K562 (cell line): ENCODE data around the gene RNF26. TPM values are rescaled to one million over a fixed set of nuclear protein-coding genes. Genes with fewer than 3 reads are reported as not detected.

ENCODE experiments used
- BMI1 ChIP-seq: fragments of 150-350 bp; IDR thresholded peaks from 2 replicates; pipeline ENCODE4 v1.6.1; 2014; ENCODE audit warnings: low read length
- CHCHD3 ChIP-seq: fragments of 250-450 bp; sonication (Bioruptor Pico); IDR thresholded peaks from 2 replicates; pipeline ENCODE4 v2.1.2; 2022; ENCODE audit warnings: mild to moderate bottlenecking
- CHD1 ChIP-seq: fragments of 200-600 bp; sonication (generic); IDR thresholded peaks from one replicate; pipeline ENCODE4 v1.6.1; 2012; ENCODE audit warnings: mild to moderate bottlenecking, moderate library complexity, low read length, inconsistent platforms
- FOXP1 ChIP-seq: sonication (generic); formaldehyde crosslinking; IDR thresholded peaks from 2 replicates; pipeline ENCODE4 v1.8.0; 2022; ENCODE audit warnings: mild to moderate bottlenecking, missing genetic modification reagents
- KLF1 ChIP-seq: fragments of 450-650 bp; IDR thresholded peaks from 2 replicates; pipeline ENCODE4 v1.6.1; 2016; ENCODE audit warnings: missing genetic modification characterization, missing compliant biosample characterization
- NRF1 ChIP-seq, 2 experiments: fragments of 450-650 bp; IDR thresholded peaks in 1 of 2; conservative IDR thresholded peaks in 1 of 2; 2 replicates each; pipeline ENCODE4 v1.6.1; 2014; ENCODE audit warnings: mild to moderate bottlenecking in 2 of 2
- PHB ChIP-seq: fragments of 250-450 bp; sonication (Bioruptor Pico); IDR thresholded peaks from 2 replicates; pipeline ENCODE4 v1.5.0; 2021
- PHF21A ChIP-seq: fragments of 450-650 bp; IDR thresholded peaks from 2 replicates; pipeline ENCODE4 v1.6.1; 2017; ENCODE audit warnings: low read depth, borderline replicate concordance
- RBM15 ChIP-seq: fragments of 200-400 bp; formaldehyde crosslinking; IDR thresholded peaks from 2 replicates; pipeline ENCODE4 v1.6.1; 2018; ENCODE audit warnings: mild to moderate bottlenecking, low read length, moderate library complexity; ENCODE audit not compliant: insufficient read depth
- SREBF1 ChIP-seq: fragments of 150-350 bp; IDR thresholded peaks from 2 replicates; pipeline ENCODE4 v1.6.1; 2014; ENCODE audit warnings: antibody characterized with exemption, low read depth, low read length, borderline replicate concordance
- TAL1 ChIP-seq: fragments of 450-650 bp; IDR thresholded peaks from 2 replicates; pipeline ENCODE4 v1.6.1; 2016; ENCODE audit warnings: mild to moderate bottlenecking
- TCF7 ChIP-seq: sonication (generic); IDR thresholded peaks from 2 replicates; pipeline ENCODE4 v1.6.1; 2016; ENCODE audit warnings: antibody characterized with exemption, borderline replicate concordance
- ZNF133 ChIP-seq: fragments of 250-450 bp; sonication (Bioruptor Pico); IDR thresholded peaks from 2 replicates; pipeline ENCODE4 v1.4.0; 2020; ENCODE audit warnings: mild to moderate bottlenecking
- ZNF174 ChIP-seq: fragments of 250-450 bp; sonication (Bioruptor Pico); IDR thresholded peaks from 2 replicates; pipeline ENCODE4 v1.4.0; 2020; ENCODE audit warnings: mild to moderate bottlenecking
- ZNF717 ChIP-seq: fragments of 250-450 bp; sonication (Bioruptor Pico); IDR thresholded peaks from 2 replicates; pipeline ENCODE4 v1.5.0; 2021
- polyA plus RNA-seq, 8 experiments: library from polyadenylated mRNA; depleted of rRNA in 4 of 8; stranded (reverse) in 5 of 8; unstranded in 3 of 8; fragments of >200 nt; fragmentation: Nextera tagmentation in 2 of 8; fragmentation: Illumina TruSeq in 1 of 8; extraction: Ambion mirVana in 2 of 8; extraction: Trizol in 1 of 8; gene quantifications; 2 replicates each; pipeline versions ENCODE4 v1.2.1 to v1.2.3, GENCODE V29; 2011 to 2014; ENCODE audit warnings: inconsistent platforms in 1 of 8, missing spikeins in 1 of 8
- total RNA-seq, 7 experiments: library from RNA; depleted of rRNA in 6 of 7; stranded (reverse); fragments of >200 nt in 6 of 7; fragmentation: Illumina TruSeq in 2 of 7; extraction: Trizol in 2 of 7; gene quantifications; 2 replicates each; pipeline versions ENCODE4 v1.2.1 to v1.2.3, GENCODE V29; 2011 to 2021; ENCODE audit warnings: low replicate concordance in 1 of 7
- TF ChIP-seq, protein P1 (sequence below): fragments of 200-800 bp; sonication (Bioruptor generic); IDR thresholded peaks from 2 replicates; pipeline ENCODE4 v1.6.1; 2017; ENCODE audit warnings: missing genetic modification characterization, missing compliant biosample characterization
- TF ChIP-seq, protein P2 (sequence below): fragments of 450-650 bp; formaldehyde crosslinking; IDR thresholded peaks from 2 replicates; pipeline ENCODE4 v1.4.0; 2020; ENCODE audit warnings: mild to moderate bottlenecking, moderate library complexity
- TF ChIP-seq, protein P3 (sequence below), 2 experiments: fragments of 450-650 bp in 1 of 2; IDR thresholded peaks; 2 replicates each; pipeline ENCODE4 v1.6.1; 2011 to 2017; ENCODE audit warnings: low read depth in 2 of 2, antibody characterized with exemption in 1 of 2, borderline replicate concordance in 1 of 2, low read length in 1 of 2, mild to moderate bottlenecking in 1 of 2, mixed read lengths in 1 of 2; ENCODE audit not compliant: control insufficient read depth in 1 of 2
- TF ChIP-seq, protein P4 (sequence below): sonication (generic); formaldehyde crosslinking; IDR thresholded peaks from 2 replicates; pipeline ENCODE4 v1.8.0; 2022; ENCODE audit warnings: mild to moderate bottlenecking, low read depth, missing genetic modification reagents
- TF ChIP-seq, protein P5 (sequence below): IDR thresholded peaks from 2 replicates; pipeline ENCODE4 v1.6.1; 2014; ENCODE audit warnings: antibody characterized with exemption

The RNF26 gene
- total and polyA plus RNA-seq, 9 of the 15 experiments (the other 6 are each of a cell fraction or from before 2014, with no cell fraction given): 5.3 to 53.6 (median 12.7) TPM

DNA sequence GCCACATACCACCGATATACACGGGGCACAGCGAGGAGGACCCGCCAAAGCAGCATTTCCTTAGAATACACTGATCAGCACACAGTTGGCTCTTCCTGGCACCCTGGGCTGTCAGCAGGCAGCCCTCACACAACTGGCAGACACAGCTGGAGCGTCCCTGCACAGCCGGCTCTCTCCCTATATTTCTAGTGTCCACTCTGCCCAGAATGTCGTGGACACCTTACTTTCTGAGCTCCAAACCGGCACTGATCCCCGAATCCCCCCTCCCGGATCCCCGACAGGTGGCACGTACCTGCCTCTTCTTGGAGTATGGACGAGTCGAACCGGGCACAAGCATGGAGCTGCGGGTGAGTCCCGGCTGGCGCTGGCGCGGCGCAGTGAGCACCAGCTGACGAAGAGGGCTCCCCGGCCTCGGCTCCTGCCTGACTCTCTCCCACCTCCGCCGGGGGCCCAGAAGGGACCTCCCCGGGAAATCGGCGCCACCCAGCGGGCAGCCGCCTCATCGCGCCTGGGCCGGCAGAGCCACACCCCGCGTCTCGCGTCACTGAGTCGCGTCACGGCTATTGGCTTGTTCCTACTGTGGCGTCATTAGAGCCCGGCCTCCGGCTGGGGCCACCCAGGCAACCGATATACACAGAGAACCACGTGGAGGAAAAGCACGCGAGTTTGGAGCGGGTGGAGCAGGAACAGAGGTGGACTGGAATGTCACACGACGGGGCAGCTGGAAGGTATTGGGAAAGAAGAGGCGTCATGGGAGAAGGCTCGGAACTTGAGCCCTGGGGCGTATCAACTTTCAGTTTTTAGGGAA lies 47.1 kb downstream of the RNF26 start, which contains the start of gene USP2 (continued):
- TF ChIP-seq, protein P1, sequence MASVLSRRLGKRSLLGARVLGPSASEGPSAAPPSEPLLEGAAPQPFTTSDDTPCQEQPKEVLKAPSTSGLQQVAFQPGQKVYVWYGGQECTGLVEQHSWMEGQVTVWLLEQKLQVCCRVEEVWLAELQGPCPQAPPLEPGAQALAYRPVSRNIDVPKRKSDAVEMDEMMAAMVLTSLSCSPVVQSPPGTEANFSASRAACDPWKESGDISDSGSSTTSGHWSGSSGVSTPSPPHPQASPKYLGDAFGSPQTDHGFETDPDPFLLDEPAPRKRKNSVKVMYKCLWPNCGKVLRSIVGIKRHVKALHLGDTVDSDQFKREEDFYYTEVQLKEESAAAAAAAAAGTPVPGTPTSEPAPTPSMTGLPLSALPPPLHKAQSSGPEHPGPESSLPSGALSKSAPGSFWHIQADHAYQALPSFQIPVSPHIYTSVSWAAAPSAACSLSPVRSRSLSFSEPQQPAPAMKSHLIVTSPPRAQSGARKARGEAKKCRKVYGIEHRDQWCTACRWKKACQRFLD (CRISPR knock-in tag): peak; percentile 73
- peak; percentile 68 to 77 for TF ChIP-seq NRF1 (conservative IDR thresholded peaks at IDR 0.05 in 1 of 2, IDR thresholded peaks at IDR 0.05 in 1 of 2)
- TF ChIP-seq PHF21A: no peak
- TF ChIP-seq, protein P2, sequence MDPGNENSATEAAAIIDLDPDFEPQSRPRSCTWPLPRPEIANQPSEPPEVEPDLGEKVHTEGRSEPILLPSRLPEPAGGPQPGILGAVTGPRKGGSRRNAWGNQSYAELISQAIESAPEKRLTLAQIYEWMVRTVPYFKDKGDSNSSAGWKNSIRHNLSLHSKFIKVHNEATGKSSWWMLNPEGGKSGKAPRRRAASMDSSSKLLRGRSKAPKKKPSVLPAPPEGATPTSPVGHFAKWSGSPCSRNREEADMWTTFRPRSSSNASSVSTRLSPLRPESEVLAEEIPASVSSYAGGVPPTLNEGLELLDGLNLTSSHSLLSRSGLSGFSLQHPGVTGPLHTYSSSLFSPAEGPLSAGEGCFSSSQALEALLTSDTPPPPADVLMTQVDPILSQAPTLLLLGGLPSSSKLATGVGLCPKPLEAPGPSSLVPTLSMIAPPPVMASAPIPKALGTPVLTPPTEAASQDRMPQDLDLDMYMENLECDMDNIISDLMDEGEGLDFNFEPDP: no peak
- no peak for TF ChIP-seq ZNF174 (CRISPR knock-in tag)
- TF ChIP-seq TCF7: no peak
- TF ChIP-seq ZNF717: no peak
- peak; percentile 65; the same call in 1 of the 2 replicates for TF ChIP-seq KLF1 (tag)
- TF ChIP-seq FOXP1 (CRISPR knock-in tag): no peak; the same call in 1 of the 2 replicates
- TF ChIP-seq BMI1: peak; percentile 63; the same call in 1 of the 2 replicates
- TF ChIP-seq CHCHD3 (CRISPR knock-in tag): no peak
- TF ChIP-seq, protein P3, sequence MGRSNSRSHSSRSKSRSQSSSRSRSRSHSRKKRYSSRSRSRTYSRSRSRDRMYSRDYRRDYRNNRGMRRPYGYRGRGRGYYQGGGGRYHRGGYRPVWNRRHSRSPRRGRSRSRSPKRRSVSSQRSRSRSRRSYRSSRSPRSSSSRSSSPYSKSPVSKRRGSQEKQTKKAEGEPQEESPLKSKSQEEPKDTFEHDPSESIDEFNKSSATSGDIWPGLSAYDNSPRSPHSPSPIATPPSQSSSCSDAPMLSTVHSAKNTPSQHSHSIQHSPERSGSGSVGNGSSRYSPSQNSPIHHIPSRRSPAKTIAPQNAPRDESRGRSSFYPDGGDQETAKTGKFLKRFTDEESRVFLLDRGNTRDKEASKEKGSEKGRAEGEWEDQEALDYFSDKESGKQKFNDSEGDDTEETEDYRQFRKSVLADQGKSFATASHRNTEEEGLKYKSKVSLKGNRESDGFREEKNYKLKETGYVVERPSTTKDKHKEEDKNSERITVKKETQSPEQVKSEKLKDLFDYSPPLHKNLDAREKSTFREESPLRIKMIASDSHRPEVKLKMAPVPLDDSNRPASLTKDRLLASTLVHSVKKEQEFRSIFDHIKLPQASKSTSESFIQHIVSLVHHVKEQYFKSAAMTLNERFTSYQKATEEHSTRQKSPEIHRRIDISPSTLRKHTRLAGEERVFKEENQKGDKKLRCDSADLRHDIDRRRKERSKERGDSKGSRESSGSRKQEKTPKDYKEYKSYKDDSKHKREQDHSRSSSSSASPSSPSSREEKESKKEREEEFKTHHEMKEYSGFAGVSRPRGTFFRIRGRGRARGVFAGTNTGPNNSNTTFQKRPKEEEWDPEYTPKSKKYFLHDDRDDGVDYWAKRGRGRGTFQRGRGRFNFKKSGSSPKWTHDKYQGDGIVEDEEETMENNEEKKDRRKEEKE (IDR thresholded peaks at IDR 0.05; ENCODE audit: borderline replicate concordance in 1 of 2, control insufficient read depth in 1 of 2, low read depth in 2 of 2, low read length in 1 of 2): no peak
- no peak for TF ChIP-seq SREBF1
- no peak for TF ChIP-seq RBM15
- TF ChIP-seq TAL1: no peak
- TF ChIP-seq, protein P4, sequence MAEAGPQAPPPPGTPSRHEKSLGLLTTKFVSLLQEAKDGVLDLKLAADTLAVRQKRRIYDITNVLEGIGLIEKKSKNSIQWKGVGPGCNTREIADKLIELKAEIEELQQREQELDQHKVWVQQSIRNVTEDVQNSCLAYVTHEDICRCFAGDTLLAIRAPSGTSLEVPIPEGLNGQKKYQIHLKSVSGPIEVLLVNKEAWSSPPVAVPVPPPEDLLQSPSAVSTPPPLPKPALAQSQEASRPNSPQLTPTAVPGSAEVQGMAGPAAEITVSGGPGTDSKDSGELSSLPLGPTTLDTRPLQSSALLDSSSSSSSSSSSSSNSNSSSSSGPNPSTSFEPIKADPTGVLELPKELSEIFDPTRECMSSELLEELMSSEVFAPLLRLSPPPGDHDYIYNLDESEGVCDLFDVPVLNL (CRISPR knock-in tag): no peak
- TF ChIP-seq ZNF133 (CRISPR knock-in tag): no peak
- TF ChIP-seq CHD1: no peak
- TF ChIP-seq, protein P5, sequence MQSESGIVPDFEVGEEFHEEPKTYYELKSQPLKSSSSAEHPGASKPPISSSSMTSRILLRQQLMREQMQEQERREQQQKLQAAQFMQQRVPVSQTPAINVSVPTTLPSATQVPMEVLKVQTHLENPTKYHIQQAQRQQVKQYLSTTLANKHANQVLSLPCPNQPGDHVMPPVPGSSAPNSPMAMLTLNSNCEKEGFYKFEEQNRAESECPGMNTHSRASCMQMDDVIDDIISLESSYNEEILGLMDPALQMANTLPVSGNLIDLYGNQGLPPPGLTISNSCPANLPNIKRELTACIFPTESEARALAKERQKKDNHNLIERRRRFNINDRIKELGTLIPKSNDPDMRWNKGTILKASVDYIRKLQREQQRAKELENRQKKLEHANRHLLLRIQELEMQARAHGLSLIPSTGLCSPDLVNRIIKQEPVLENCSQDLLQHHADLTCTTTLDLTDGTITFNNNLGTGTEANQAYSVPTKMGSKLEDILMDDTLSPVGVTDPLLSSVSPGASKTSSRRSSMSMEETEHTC: no peak
- TF ChIP-seq PHB (CRISPR knock-in tag): no peak
